ENCODE results near the gene MRPS6.

MRPS6 gene

DNA sequence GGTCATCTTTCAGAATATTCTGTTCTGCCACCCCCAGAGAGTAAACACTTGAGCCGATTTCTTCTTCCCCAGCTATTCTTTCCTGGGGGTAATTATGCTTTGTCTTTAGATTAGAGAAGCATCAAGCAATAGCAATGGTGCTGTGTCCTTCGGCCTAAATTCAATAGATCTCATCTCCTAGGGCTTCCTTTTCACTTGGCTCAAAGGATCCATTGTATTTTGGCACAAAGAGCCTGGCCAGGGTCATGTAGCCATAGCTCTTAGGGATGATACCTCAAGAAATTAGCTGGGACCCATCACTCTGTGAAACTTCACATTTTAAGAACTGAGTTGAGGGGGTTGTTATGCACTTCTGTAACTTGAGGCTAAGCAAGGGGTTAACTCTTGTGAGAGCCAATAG, 27.0 kb downstream of the MRPS6 start:
- TF ChIP-seq, protein P1, sequence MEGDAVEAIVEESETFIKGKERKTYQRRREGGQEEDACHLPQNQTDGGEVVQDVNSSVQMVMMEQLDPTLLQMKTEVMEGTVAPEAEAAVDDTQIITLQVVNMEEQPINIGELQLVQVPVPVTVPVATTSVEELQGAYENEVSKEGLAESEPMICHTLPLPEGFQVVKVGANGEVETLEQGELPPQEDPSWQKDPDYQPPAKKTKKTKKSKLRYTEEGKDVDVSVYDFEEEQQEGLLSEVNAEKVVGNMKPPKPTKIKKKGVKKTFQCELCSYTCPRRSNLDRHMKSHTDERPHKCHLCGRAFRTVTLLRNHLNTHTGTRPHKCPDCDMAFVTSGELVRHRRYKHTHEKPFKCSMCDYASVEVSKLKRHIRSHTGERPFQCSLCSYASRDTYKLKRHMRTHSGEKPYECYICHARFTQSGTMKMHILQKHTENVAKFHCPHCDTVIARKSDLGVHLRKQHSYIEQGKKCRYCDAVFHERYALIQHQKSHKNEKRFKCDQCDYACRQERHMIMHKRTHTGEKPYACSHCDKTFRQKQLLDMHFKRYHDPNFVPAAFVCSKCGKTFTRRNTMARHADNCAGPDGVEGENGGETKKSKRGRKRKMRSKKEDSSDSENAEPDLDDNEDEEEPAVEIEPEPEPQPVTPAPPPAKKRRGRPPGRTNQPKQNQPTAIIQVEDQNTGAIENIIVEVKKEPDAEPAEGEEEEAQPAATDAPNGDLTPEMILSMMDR (IDR thresholded peaks at IDR 0.05): no peak
- TF ChIP-seq ZFX (IDR thresholded peaks at IDR 0.05; ENCODE audit: borderline replicate concordance): no peak
- no peak overlapping the region for H3K27ac ChIP-seq

DNA sequence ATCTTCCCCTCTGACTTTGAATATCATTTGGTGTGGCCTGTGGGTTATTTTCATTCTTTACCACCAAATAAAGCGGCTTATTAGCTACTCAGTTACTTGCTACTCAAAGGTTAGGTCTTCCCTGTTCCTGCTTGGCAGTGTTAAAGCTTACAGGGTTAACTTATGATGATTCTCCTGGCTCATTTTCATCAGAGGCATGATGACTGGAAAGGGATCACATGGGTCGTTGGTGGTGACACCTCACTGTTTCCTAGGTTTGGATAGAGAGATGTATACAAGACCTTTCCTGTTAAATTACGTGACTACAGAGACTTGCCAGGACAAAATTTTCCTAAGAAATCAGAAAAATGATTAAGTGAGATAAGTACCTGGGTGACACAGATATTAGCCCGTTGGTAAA, 27.4 kb downstream of the MRPS6 start:
- no peak overlapping the region for H3K27ac ChIP-seq
- TF ChIP-seq, protein P1 (IDR thresholded peaks at IDR 0.05): no peak

DNA sequence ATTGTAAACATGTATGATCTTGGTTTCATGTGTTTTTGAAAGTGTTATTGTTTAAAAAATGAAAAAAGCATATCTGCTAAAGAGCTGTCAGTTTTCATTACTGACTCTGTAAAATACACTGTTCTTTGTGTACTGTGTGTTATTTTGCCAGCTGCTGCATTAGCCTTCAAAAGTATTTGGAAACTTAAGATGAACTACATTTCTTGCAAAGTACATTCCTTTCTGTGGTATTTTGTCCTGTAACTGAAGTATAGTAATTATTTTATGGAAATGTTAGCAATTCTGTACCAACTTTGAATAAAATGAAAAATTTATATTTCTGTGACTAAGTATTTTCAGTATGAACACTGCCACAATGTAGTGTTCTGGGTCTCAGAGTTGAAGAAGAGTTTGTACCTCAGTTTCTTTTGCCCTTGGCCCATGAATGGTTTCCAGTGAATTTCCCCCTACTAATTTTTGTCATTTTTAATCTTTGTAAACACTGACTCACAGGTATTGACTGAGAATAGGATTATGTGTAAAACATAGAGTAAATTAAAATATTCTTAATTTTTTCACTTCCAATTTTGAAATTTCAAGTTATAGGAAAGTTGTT, 32.7 kb downstream of the MRPS6 start:
- no peak overlapping the region for H3K27ac ChIP-seq
- TF ChIP-seq ZFX (IDR thresholded peaks at IDR 0.05; ENCODE audit: borderline replicate concordance): no peak
- TF ChIP-seq, protein P1 (IDR thresholded peaks at IDR 0.05): no peak

DNA sequence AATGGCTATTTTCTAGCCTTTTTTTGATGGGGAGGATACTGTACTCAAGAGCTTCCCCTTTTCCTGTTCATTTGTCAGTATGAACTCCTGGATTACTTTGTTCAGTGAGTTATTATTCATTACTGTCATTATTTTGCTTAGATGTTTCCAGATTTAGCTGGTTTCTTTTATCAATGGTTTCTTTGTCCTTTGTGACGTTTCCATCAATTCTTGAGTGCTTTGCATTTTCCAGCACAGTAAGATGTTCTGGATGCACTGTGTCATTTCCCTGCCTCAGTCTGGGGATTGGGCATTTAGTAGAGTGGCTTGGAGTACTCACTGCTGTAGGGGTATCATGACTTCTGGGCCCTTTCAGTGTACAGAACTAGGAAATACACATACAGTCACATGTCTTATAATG, 34.2 kb downstream of the MRPS6 start:
- TF ChIP-seq, protein P1 (IDR thresholded peaks at IDR 0.05): no peak
- no peak for TF ChIP-seq ZFX (IDR thresholded peaks at IDR 0.05; ENCODE audit: borderline replicate concordance)
- H3K27ac ChIP-seq: no peak overlapping the region

DNA sequence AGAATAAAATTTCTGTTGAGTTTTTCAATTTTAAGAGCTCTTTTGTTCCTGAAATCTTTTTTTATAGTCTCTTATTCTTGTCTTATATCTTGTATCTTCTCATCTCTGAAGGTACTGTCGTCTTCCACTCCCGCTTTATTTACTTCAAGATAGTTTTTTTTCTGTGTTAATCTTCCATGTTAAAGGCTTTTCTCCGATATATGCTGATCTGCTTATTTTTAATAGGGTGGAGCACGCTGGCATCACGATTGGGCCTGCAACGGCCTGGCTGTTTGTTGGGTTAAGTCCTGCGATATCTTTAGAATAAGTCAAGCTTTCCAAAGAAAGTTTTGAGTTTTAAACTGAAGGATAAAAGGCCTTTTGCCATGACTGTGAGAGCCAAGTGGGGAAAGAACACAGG, 35.7 kb downstream of the MRPS6 start:
- H3K27ac ChIP-seq: no peak overlapping the region
- TF ChIP-seq, protein P1 (IDR thresholded peaks at IDR 0.05): no peak
- no peak for TF ChIP-seq ZFX (IDR thresholded peaks at IDR 0.05; ENCODE audit: borderline replicate concordance)

DNA sequence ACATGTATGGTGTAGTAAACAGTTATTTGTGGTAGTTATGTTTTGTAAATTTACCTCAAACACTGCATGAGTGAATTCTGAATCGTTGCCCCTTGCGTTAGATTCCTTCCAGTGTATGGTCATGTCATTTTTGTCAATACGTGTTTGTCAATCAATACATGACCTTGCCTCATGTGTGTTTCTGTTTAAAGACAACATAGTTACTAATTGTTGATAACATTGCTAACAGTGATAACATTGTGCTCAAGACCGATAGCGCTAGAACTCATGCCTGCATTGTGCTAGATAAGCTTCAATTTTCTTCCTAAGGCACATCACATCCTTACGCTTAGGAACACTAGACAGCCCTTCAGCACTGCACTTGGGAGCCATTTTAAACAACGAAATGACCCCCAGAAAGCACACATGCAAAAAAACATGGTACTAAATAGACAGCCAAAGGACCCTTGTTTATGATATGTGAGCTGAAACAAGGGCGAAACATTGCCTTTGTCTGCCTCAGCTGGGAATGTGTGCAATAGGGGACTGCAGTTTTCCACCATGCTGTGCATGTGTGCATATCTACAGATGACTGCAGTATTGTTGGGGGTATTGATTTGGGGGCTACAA, 37.3 kb downstream of the MRPS6 start:
- TF ChIP-seq ZFX (IDR thresholded peaks at IDR 0.05; ENCODE audit: borderline replicate concordance): no peak
- TF ChIP-seq, protein P1 (IDR thresholded peaks at IDR 0.05): no peak
- no peak overlapping the region for H3K27ac ChIP-seq

DNA sequence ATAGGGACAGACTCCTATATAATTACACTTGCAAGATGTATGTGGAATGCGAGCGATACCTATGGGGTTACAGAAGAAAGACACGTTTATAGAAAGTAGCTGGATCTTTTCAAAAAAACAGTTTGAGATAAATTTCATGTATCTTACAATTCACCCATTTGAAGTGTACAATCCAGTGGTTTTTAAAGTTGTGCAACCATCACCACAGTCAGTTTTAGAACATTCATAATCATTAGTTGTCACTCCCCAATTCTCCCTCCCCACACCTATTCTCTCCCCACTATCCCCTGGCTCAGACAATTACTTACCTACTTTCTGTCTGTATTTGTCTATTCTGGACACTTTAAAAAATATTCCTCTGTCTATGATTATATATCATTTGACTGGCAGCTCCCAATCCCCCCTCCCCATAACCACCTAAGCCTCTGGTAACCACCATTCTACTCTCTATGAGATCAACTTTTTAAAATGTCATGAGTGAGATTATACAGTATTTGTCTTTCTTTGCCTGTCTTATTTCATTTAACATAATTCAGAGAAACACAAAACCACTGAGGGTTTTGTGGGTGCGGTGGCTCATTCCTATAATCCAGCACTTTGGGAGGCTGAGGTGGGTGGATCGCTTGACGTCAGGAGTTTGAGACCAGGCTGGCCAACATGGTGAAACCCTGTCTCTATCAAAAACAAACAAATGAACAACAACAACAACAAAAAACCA, 39.1 kb downstream of the MRPS6 start:
- no peak overlapping the region for H3K27ac ChIP-seq
- TF ChIP-seq, protein P1 (IDR thresholded peaks at IDR 0.05): no peak
- TF ChIP-seq ZFX (IDR thresholded peaks at IDR 0.05; ENCODE audit: borderline replicate concordance): no peak

Data from 22Rv1 (cell line).